Posterior cingulate gyrus (tissue), 11 donors: ENCODE measurements around the gene SLC35F3.
A peak's percentile ranks its signal among the peaks of the same experiment; 100 is the strongest.

Source experiments
- DNase-seq, 10 donors: peaks; one replicate each; pipeline versions ENCODE4 v3.0.0 to v3.0.0-alpha.2; 2020 to 2021; ENCODE audit warnings: mixed read lengths in 3 of 10
- intact Hi-C: fragments of 100-400 bp; cut with DNase I; formaldehyde crosslinking; loops from one replicate; pipeline ENCODE4 v1.15.1; 2023

The SLC35F3 gene

DNA sequence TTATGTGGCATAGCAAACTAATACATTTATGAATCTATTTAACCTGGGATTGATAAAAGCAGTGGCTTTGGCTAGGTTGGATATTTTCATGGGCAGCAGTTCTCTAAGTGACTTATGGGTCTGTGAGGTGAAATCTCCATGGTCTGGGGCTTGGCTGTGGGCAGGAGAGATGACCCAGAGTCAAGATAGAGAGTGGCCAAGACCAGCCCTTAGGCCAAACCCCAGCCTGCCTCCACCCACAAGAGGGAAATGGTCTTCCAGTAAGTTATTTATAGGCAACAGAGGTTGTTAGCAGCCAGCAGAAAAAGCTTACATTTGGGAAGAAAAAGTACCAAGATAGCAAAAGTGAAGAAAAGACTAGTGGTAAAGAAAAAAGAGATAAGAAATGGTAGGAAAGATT is 61.4 kb downstream of the SLC35F3 start:
- no peak for DNase-seq
- intact Hi-C loops = no loop called here

DNA sequence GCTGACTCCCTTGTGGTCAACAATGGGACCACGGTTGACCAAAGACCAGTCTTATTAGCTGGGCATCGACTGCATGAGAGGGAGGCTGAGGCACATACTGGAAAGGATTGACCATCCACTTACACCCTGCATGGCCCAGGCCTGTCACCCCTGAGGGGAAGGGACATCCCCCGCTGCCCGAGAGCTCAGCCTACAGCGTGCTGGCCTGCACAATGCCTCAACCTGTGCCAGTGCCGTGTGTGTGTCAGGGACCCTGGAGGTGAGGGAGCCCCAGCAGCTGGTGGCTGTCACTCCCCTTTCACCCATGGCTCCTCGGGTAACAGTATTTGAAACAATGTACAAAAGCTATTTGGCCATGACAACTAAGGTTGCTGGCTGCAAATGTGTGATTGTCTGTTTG is 67.3 kb downstream of the SLC35F3 start:
- no peak for DNase-seq
- intact Hi-C loops = no loop called here

DNA sequence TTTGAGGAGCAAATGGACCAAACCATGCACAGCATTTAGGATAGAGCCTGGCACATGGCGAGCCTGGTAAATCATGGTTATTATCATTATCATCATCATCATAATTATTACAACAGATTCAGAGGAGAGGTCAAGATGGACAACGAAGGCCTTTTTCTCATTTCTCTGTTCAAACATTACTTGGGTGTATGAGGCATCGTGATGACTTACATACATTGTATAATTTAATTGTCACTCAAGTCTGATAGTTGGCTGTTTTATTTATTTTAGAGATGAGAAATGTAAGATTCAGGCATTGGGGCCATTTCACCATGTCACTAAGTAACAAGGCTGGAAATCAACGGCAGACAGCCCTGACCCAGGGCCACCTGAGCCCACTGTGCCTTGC is 68.1 kb downstream of the SLC35F3 start:
- intact Hi-C loops = no loop called here

GRCh38 chr1:233972951-233973635 is 68.6 kb downstream of the SLC35F3 start:
- DNase-seq = no peak
- intact Hi-C loops = no loop called here

More for the DNA sequence above, 68.1 kb downstream of the SLC35F3 start:
- DNase-seq = no peak

- intact Hi-C loops = no loop called here
Measured at GRCh38 chr1:233975486-233975885, 71.0 kb downstream of the SLC35F3 start.

DNA sequence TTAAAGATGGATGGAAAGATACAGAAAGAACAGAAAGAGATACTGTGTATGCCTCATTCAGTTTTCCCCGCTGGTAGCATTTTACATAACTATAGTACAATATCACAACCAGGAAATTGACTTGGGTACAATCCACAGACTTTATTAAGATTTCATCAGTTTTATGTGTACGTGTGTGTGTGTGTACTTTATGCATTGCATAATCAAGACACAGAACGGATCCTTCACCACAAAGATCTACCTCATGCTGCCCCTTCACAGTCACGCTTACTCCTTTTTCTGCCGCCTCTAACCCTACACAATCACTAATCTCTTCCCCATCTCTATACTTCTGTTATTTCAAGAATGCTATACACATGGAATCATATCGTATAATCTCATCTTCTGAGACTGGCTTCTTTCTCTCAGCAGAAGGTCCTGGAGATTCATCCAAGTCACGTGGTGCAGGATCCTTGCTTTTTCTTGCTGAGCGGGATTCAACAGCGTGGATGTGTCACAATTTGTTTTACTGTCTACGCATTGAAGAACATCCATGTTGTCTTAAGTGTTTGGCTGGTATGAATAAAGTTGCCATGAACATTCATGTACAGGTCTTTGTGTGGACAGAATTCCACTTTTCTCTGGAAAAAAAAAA is 76.7 kb downstream of the SLC35F3 start:
- no peak for DNase-seq
- intact Hi-C loops = no loop called here

More at GRCh38 chr1:233975486-233975885, 71.0 kb downstream of the SLC35F3 start:
- peak in 1 of 10 donors; percentile 70 for DNase-seq

- intact Hi-C loops = no loop called here
- DNase-seq = no peak
Measured at GRCh38 chr1:233982827-233983518, 78.5 kb downstream of the SLC35F3 start.

DNA sequence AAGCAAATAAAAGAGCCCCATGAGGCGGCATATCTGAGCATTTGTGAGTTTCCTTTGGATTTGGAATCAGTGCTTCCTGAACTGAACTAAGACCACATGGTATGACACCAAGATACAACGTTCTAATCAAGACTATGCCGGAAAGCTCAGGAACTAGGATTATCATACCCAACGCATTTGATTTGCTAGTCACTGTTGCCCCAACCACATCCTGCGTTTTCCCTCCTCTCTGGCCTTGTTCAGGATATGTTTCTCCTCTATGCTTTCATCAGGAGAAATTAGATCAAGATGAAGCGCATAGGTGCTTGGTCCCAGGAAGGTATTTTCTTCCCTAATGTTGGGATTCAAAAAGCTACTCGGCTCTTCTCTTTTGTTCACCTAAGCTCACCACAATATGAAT is 79.3 kb downstream of the SLC35F3 start:
- intact Hi-C loops = no loop called here
- no peak for DNase-seq

DNA sequence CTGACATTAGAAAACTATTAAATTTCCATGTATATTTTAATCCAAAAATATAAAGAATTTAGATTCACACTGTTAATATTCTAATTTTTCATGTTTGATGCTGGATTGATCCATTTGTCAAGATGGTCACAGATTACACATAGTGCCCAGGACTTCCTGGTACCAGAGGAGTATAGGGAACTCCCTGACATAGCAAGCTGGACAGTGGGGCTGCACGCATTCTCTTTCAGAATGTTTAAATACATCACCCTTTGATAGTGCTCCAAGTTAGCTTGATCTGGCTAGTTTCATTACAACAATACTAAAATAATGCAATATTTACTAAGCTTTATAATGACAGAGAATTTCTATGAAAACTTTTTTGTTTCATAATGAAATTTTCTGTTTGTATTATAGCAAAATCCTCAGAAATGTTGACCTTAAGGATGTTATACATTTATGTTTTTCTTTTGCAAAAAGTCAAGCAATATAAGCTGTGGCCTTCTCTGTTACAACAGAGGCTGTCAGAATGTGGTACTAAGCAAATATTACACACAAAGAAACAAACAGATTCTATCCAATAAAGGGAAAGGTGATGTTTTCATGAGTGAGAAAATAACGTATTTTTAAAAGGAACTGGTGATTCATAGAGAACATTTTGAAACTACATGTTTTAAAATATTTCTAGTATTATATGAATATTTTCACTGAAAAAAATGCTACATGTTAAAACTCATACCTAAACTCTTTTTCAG is 84.7 kb downstream of the SLC35F3 start:
- intact Hi-C loops = no loop called here
- DNase-seq = no peak

- DNase-seq = no peak
- intact Hi-C loops = no loop called here
Measured at GRCh38 chr1:233990486-233990885, 86.0 kb downstream of the SLC35F3 start.

DNA sequence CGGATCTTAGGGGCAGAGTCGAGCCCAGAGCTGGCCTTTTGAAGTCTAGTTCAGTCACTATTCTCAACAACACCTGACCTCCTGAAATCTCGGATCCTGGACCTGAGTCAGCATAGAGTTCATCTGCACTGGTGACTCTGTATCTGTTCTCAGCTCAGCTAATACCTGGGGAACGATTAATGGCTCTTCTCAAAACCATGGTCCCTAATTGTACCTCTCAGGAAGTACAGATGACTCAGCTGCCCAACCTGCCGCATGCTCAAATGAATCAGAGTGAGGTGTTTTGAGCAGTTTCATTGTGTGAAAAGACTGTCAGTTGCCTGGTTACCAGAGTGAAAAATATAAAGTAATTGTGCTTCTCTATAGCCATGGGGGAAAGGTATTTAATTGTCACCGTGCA is 89.2 kb downstream of the SLC35F3 start:
- intact Hi-C loops = no loop called here
- DNase-seq = no peak

DNA sequence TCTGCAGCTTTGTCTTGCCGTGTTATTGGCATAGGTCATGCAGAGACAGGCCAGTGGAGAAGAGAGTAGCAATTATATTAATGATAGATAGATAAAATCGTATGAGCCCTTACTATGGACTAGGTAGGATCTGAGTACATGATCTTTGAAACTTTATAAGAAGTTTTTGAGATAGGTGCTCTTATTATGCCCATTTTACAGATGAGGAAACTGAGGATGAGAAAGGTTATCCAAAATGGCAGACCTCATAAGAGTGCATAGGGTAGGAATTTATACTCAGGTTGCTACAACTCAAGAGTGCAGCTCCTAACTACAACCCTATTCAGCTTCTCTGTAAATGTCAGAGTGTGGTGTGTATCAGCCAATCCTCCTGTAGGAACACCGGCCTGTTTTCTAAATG is 89.6 kb downstream of the SLC35F3 start:
- intact Hi-C loops = no loop called here
- no peak for DNase-seq

DNA sequence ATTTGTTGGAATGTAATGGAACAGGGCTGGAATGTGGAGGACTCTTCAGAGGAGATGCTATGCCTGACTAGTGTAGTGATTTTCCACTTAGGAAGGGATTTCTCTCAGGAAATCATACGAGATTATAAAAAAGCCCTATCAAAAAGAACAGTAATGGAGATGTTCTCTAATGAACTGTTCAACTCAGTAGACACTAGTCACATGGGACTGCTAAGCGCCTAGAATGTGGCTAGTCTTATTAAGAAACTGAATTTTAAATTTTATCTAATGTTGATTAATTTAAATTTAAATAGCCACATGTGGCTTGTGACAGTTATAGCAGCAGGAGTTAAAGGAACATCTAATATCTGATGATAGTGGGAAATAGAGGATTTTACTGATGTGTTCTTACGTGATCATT is 94.0 kb downstream of the SLC35F3 start:
- intact Hi-C loops = no loop called here
- DNase-seq = no peak

GRCh38 chr1:233998891-233999290 is 94.4 kb downstream of the SLC35F3 start:
- DNase-seq = no peak
- intact Hi-C loops = no loop called here

DNA sequence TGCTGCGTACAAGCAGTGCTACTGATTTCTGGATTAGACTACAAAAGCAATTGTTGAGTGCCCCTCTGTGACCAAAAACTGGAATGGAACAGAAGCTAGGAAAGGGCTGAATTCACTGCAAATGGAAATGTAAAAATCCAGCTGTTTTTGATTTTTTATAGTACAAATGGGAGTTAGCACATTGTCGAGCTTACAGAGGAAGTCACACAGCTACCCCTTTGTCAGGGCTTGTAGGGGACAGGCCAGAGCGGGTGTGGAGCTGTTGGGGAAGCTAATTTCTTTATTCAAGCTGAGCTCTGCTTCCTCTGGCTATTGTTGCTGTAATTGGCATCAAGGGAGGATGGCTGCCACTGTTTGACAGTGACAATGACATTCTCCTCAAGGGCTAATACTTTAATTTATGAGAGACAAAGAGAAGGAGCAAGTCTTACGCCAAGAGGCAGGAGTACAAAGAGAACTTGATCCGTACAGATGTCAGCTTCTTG is 96.1 kb downstream of the SLC35F3 start:
- DNase-seq = peak in 2 of 10 donors; percentile 16 to 70
- intact Hi-C loops = loop anchor here (5.0 kb wide), 1 partner anchor 603 kb away; no protein-coding TSS in a partner anchor

DNA sequence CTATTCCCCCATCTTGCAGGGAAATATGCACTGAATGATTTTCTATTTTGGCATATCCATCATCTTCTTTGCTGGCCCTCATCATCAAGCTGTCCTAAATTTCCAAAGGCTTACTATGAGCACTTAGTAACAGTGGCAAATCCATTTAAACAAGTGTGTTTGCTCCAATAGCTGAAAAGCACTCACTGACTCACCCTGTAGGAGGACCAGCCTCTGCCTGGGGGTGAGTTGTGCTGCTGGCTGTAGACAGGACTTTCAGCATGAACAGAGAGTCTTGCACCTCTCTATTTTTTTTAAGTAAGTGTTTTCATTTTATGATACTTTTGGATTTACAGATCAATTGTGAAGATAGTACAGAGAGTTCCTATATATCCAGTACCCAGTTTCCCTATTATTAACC is 97.3 kb downstream of the SLC35F3 start:
- intact Hi-C loops = loop anchor here (5.0 kb wide), 1 partner anchor 605 kb away; no protein-coding TSS in a partner anchor
- DNase-seq = peak in 1 of 10 donors; percentile 73

- intact Hi-C loops = loop anchor here (5.0 kb wide), 1 partner anchor 607 kb away; no protein-coding TSS in a partner anchor
- DNase-seq = no peak
Measured at GRCh38 chr1:234004591-234004990, 100.1 kb downstream of the SLC35F3 start.

DNA sequence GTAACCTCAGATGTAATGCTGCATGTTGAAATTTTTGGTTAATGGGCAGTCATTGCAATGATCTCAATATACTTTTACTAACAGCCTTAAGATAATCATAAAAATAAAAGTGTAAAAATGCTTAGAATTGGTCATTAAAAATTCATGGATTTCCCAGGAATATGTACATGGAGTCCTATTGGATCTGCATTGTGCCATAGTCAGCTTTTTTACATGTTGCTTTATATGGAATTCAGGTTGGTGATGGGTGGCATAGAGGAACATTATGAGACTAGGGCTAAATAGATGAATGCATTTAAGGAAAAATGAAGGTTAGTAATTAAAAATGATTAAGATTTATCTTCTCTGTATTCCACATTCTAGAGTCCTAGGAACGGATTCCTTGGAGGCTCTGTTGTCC is 103.2 kb downstream of the SLC35F3 start:
- DNase-seq = no peak
- intact Hi-C loops = no loop called here

DNA sequence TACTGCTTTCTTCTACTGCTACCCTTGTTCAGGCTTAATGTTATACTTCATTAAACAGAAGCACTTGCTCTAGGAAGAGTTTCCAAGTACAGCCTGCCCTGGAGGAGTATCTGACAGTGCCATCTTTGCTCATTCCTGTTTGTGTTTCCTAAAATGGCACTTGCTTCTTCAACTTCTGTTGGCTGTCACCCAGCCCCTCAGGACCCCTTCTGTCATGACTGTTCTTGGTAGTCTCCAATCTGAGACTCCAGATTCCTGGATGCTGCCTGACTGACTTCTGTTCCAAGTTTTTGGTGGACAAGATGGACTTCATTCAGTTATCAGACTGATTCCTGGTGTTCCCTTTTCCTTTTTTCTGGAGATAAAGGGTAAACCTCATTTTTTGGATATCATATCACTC is 104.1 kb downstream of the SLC35F3 start:
- intact Hi-C loops = no loop called here
- no peak for DNase-seq

DNA sequence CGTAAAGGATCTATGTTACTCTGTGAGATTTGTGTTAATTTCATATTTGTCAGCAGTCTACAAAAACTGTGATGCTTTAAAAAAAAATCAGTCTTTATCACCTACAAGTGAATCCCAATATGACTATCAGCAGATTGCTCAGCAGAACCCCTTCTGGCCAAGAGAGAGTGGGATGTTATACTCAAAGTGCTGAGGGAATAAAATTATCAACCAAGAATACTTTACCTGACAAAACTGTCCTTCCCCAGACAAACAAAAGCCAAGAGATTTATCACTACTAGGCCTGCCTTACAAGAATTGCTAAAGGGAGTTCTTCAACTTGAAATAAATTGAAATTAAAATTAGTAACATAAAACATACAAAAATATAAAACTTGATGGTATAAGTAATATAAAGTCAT is 105.2 kb downstream of the SLC35F3 start:
- DNase-seq = no peak
- intact Hi-C loops = no loop called here

DNA sequence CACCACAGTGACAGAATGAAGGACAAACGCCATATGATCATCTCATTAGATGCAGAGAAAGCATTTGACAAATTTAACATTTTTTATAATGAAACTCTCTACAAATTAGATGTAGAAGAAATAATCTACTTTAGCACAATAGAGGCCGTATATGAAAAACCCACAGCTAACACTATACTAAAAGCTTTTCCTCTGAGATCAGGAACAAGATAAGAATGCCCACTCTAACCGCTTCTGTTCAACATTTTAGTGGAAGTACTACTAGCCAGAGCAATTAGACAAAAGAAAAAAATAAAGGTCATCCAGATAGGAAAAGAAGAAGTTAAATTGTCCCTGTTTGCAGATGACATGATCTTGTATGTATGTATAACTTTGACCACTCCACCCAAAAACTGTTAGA is 109.7 kb downstream of the SLC35F3 start:
- no peak for DNase-seq
- intact Hi-C loops = no loop called here
